HepG2 (cell line): ENCODE data around the gene FAM3A.

Source experiments
- GFI1 ChIP-seq: sonication (generic); formaldehyde crosslinking; IDR thresholded peaks from 2 replicates; pipeline ENCODE4 v1.5.0; 2020; ENCODE audit warnings: missing genetic modification reagents, mild to moderate bottlenecking, borderline replicate concordance
- ZSCAN20 ChIP-seq: sonication (generic); formaldehyde crosslinking; IDR thresholded peaks from 2 replicates; pipeline ENCODE4 v1.4.0; 2020; ENCODE audit warnings: missing genetic modification reagents, mild to moderate bottlenecking, borderline replicate concordance

- no peak for TF ChIP-seq GFI1 (CRISPR knock-in tag)
- TF ChIP-seq ZSCAN20: no peak
These were observed 48.5 kb downstream of the FAM3A start for GRCh38 chrX:154467556-154467955.
